ENCODE data around the gene RPGR. TPM values are rescaled to one million over a fixed set of nuclear protein-coding genes. Genes with fewer than 3 reads are reported as not detected.
A peak's percentile ranks its signal among the peaks of the same experiment; 100 is the strongest.

Gene RPGR
- total RNA-seq, 1 donor: 8.0 TPM

GRCh38 chrX:38275615-38276014 lies 51.7 kb downstream of the RPGR start:
- Histone ChIP-seq H2AFZ (ENCODE audit: low read length) (no peak overlapping the region), H3K4me2 (ENCODE audit: insufficient read depth, low read length) (no peak overlapping the region), H3K9me3 (ENCODE audit: low read depth, low read length) (no peaks in the 10 kb centered on the region), H3K79me2 (ENCODE audit: insufficient read depth, low read length) (no peaks in the 10 kb centered on the region), H3K27me3 (ENCODE audit: insufficient read depth, low read length) (no peaks in the 10 kb centered on the region), H3K27ac (ENCODE audit: low read depth, low read length) (peak overlapping the region; percentile 75), H3K4me1 (ENCODE audit: insufficient read depth, low read length) (peaks cover 22% of the 10 kb centered on the region), H3K36me3 (ENCODE audit: insufficient read depth, low read length) (no peaks in the 10 kb centered on the region), H4K20me1 (ENCODE audit: insufficient read depth, low read length) (no peaks in the 10 kb centered on the region), H3K4me3 (ENCODE audit: insufficient read depth, low read length) (no peak overlapping the region)
- TF ChIP-seq CTCF (IDR thresholded peaks at IDR 0.05; ENCODE audit: extremely low read depth, low read depth, low read length): no peak
- DNase-seq (ENCODE audit: insufficient read length, low spot score, missing footprints): peak; percentile 69

GRCh38 chrX:38273453-38273852 lies 53.9 kb downstream of the RPGR start:
- no peak overlapping the region for H2AFZ ChIP-seq (ENCODE audit: low read length)
- no peak overlapping the region for H3K27ac ChIP-seq (ENCODE audit: low read depth, low read length)
- H3K9me3 ChIP-seq (ENCODE audit: low read depth, low read length): no peaks in the 10 kb centered on the region
- H4K20me1 ChIP-seq (ENCODE audit: insufficient read depth, low read length): no peaks in the 10 kb centered on the region
- peaks cover 19% of the 10 kb centered on the region for H3K4me1 ChIP-seq (ENCODE audit: insufficient read depth, low read length)
- no peak for DNase-seq (ENCODE audit: insufficient read length, low spot score, missing footprints)
- no peak for TF ChIP-seq CTCF (IDR thresholded peaks at IDR 0.05; ENCODE audit: extremely low read depth, low read depth, low read length)
- H3K27me3 ChIP-seq (ENCODE audit: insufficient read depth, low read length): no peaks in the 10 kb centered on the region
- H3K4me3 ChIP-seq (ENCODE audit: insufficient read depth, low read length): no peak overlapping the region
- no peaks in the 10 kb centered on the region for H3K36me3 ChIP-seq (ENCODE audit: insufficient read depth, low read length)
- H3K4me2 ChIP-seq (ENCODE audit: insufficient read depth, low read length): no peak overlapping the region
- no peaks in the 10 kb centered on the region for H3K79me2 ChIP-seq (ENCODE audit: insufficient read depth, low read length)

GRCh38 chrX:38271154-38271716 lies 56.1 kb downstream of the RPGR start:
- no peaks in the 10 kb centered on the region for H3K36me3 ChIP-seq (ENCODE audit: insufficient read depth, low read length)
- no peak overlapping the region for H3K4me3 ChIP-seq (ENCODE audit: insufficient read depth, low read length)
- H3K9me3 ChIP-seq (ENCODE audit: low read depth, low read length): no peaks in the 10 kb centered on the region
- TF ChIP-seq CTCF (IDR thresholded peaks at IDR 0.05; ENCODE audit: extremely low read depth, low read depth, low read length): no peak
- H2AFZ ChIP-seq (ENCODE audit: low read length): no peak overlapping the region
- H3K4me1 ChIP-seq (ENCODE audit: insufficient read depth, low read length): peaks cover 19% of the 10 kb centered on the region
- DNase-seq (ENCODE audit: insufficient read length, low spot score, missing footprints): no peak
- no peaks in the 10 kb centered on the region for H4K20me1 ChIP-seq (ENCODE audit: insufficient read depth, low read length)
- no peak overlapping the region for H3K27ac ChIP-seq (ENCODE audit: low read depth, low read length)
- no peak overlapping the region for H3K4me2 ChIP-seq (ENCODE audit: insufficient read depth, low read length)
- no peaks in the 10 kb centered on the region for H3K79me2 ChIP-seq (ENCODE audit: insufficient read depth, low read length)
- no peaks in the 10 kb centered on the region for H3K27me3 ChIP-seq (ENCODE audit: insufficient read depth, low read length)

GRCh38 chrX:38268011-38268410 lies 59.3 kb downstream of the RPGR start:
- Histone ChIP-seq H3K4me1 (ENCODE audit: insufficient read depth, low read length) (peaks cover 11% of the 10 kb centered on the region), H3K4me3 (ENCODE audit: insufficient read depth, low read length) (no peak overlapping the region), H3K27me3 (ENCODE audit: insufficient read depth, low read length) (no peaks in the 10 kb centered on the region), H3K36me3 (ENCODE audit: insufficient read depth, low read length) (no peaks in the 10 kb centered on the region), H2AFZ (ENCODE audit: low read length) (no peak overlapping the region), H3K79me2 (ENCODE audit: insufficient read depth, low read length) (no peaks in the 10 kb centered on the region), H3K4me2 (ENCODE audit: insufficient read depth, low read length) (no peak overlapping the region), H3K9me3 (ENCODE audit: low read depth, low read length) (no peaks in the 10 kb centered on the region), H4K20me1 (ENCODE audit: insufficient read depth, low read length) (no peaks in the 10 kb centered on the region), H3K27ac (ENCODE audit: low read depth, low read length) (no peak overlapping the region)
- no peak for DNase-seq (ENCODE audit: insufficient read length, low spot score, missing footprints)
- no peak for TF ChIP-seq CTCF (IDR thresholded peaks at IDR 0.05; ENCODE audit: extremely low read depth, low read depth, low read length)

All from osteoblast (primary cell).